ENCODE measurements around the gene TMEM50A.
"Not testable (repeated sequence)": the region's sequence is repeated elsewhere in the genome, so short reads cannot be mapped to it uniquely, and the experiment has no call there.

DNA sequence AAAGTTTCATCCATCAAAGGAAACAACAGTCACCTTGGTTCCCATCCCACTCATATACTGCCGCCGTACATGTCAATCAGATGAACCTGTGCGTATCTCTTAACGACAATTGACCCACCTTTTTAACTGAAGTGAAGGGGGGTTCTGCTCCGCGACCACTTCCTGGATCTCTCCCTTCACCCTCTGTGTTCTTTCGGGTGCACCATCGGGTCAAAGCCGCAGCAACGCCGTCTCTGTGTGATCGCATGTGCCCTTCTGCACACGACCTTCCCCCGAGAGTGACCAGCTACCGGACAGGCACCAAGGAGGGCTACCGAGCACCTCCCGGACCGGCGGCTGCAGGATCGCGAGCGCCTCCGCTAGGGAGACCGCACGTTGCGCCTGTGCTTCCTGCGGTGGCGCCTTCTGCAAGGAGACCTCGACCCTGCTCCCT lies 1.2 kb upstream of the TMEM50A start:
- TF ChIP-seq, protein P1, sequence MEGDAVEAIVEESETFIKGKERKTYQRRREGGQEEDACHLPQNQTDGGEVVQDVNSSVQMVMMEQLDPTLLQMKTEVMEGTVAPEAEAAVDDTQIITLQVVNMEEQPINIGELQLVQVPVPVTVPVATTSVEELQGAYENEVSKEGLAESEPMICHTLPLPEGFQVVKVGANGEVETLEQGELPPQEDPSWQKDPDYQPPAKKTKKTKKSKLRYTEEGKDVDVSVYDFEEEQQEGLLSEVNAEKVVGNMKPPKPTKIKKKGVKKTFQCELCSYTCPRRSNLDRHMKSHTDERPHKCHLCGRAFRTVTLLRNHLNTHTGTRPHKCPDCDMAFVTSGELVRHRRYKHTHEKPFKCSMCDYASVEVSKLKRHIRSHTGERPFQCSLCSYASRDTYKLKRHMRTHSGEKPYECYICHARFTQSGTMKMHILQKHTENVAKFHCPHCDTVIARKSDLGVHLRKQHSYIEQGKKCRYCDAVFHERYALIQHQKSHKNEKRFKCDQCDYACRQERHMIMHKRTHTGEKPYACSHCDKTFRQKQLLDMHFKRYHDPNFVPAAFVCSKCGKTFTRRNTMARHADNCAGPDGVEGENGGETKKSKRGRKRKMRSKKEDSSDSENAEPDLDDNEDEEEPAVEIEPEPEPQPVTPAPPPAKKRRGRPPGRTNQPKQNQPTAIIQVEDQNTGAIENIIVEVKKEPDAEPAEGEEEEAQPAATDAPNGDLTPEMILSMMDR (IDR thresholded peaks at IDR 0.05) = not testable (repeated sequence)
- not testable (repeated sequence) for TF ChIP-seq EZH2phosphoT487, EZH2 (IDR thresholded peaks at IDR 0.05)
